HL-60 (cell line): ENCODE results near the gene TSGA10.

ENCODE experiments used
- POLR2AphosphoS5 ChIP-seq: IDR thresholded peaks from 2 replicates; pipeline ENCODE4 v1.6.1; 2012; ENCODE audit warnings: low read depth
- TF ChIP-seq, protein P1 (sequence below): IDR thresholded peaks from one replicate; pipeline ENCODE4 v1.5.1; 2011; ENCODE audit warnings: low read length, control low read depth, inconsistent platforms; ENCODE audit not compliant: insufficient read depth

DNA sequence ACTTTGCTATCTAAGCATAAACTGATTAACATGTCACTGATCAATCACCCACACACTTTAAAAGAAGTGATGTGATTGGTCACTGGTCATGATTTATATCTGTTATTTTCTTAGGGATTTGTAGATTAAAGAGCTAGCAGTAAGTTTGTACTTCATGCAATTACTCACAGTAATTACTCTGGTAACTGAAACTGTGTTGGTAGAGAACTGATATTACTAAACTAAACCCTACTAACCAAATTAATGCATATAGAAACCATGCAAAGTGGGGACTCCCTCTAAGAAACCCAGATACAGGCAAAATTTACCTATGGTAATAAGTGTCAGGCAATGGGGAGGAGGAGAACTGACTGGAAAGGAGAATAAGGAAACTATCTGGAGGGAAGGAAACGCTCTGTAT, 58.0 kb downstream of the TSGA10 start:
- TF ChIP-seq, protein P1, sequence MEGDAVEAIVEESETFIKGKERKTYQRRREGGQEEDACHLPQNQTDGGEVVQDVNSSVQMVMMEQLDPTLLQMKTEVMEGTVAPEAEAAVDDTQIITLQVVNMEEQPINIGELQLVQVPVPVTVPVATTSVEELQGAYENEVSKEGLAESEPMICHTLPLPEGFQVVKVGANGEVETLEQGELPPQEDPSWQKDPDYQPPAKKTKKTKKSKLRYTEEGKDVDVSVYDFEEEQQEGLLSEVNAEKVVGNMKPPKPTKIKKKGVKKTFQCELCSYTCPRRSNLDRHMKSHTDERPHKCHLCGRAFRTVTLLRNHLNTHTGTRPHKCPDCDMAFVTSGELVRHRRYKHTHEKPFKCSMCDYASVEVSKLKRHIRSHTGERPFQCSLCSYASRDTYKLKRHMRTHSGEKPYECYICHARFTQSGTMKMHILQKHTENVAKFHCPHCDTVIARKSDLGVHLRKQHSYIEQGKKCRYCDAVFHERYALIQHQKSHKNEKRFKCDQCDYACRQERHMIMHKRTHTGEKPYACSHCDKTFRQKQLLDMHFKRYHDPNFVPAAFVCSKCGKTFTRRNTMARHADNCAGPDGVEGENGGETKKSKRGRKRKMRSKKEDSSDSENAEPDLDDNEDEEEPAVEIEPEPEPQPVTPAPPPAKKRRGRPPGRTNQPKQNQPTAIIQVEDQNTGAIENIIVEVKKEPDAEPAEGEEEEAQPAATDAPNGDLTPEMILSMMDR = no peak
- no peak for TF ChIP-seq POLR2AphosphoS5
